Esophagus muscularis mucosa (tissue), 4 donors: ENCODE measurements around the gene ZNF33B. TPM values are rescaled to one million over a fixed set of nuclear protein-coding genes. Genes with fewer than 3 reads are reported as not detected.

Experiments
- DNase-seq: peaks from one replicate; pipeline ENCODE4 v3.0.0-alpha.2; 2017; ENCODE audit errors: extremely low spot score
- H3K27ac ChIP-seq, 4 donors: fragments of 200-600 bp; sonication (generic); replicated peaks in 1 of 4; 1 replicate in 3 of 4; 2 replicates in 1 of 4; pipeline ENCODE4 v1.5.1; 2016 to 2019; ENCODE audit warnings: mild to moderate bottlenecking in 1 of 4
- H3K27me3 ChIP-seq, 4 donors: fragments of 200-600 bp; sonication (generic); one replicate each; pipeline versions ENCODE4 v1.5.1 to v1.6.0; 2016 to 2019
- H3K36me3 ChIP-seq, 4 donors: fragments of 200-600 bp; sonication (generic); one replicate each; pipeline ENCODE4 v1.5.1; 2016 to 2019
- H3K4me1 ChIP-seq, 4 donors: fragments of 200-600 bp; sonication (generic); one replicate each; pipeline ENCODE4 v1.5.1; 2016 to 2019
- H3K4me3 ChIP-seq, 4 donors: fragments of 200-600 bp; sonication (generic); 1 replicate in 2 of 4; 2 replicates in 2 of 4; pipeline ENCODE4 v1.5.1; 2016 to 2019; ENCODE audit warnings: mild to moderate bottlenecking in 4 of 4, moderate library complexity in 1 of 4
- H3K9me3 ChIP-seq, 4 donors: fragments of 200-600 bp; sonication (generic); 1 replicate in 3 of 4; 2 replicates in 1 of 4; pipeline ENCODE4 v1.5.1; 2016 to 2019
- CTCF ChIP-seq, 3 experiments: fragments of 200-600 bp in 2 of 3; fragments of 450-650 bp in 1 of 3; sonication (generic) in 2 of 3; IDR thresholded peaks; one replicate each; pipeline ENCODE4 v1.5.1; 2017 to 2019; ENCODE audit warnings: antibody characterized with exemption in 3 of 3, mild to moderate bottlenecking in 2 of 3, moderate library complexity in 1 of 3
- EP300 ChIP-seq: sonication (generic); formaldehyde crosslinking; IDR thresholded peaks from one replicate; pipeline ENCODE4 v1.6.1; 2017; ENCODE audit warnings: antibody characterized with exemption
- POLR2A ChIP-seq: fragments of 450-650 bp; IDR thresholded peaks from one replicate; pipeline ENCODE4 v1.6.1; 2017; ENCODE audit warnings: antibody characterized with exemption, moderate library complexity, mild to moderate bottlenecking, low read depth
- POLR2AphosphoS5 ChIP-seq, 2 donors: sonication (generic); formaldehyde crosslinking; IDR thresholded peaks; one replicate each; pipeline ENCODE4 v1.6.1; 2017; ENCODE audit warnings: antibody characterized with exemption in 2 of 2
- WGBS: methylation state at CpG from one replicate; pipeline ENCODE4 v1.1.5; 2018; 5-methylcytosine and 5-hydroxymethylcytosine counted together
- intact Hi-C: fragments of 100-400 bp; cut with DNase I; formaldehyde crosslinking; loops from one replicate; pipeline ENCODE4 v1.15.1; 2023
- total RNA-seq, 4 donors: library from RNA; depleted of rRNA; stranded (reverse); fragments of >200 nt; gene quantifications; one replicate each; pipeline versions ENCODE4 v1.1.0 to v1.2.1, GENCODE V29; 2016

The ZNF33B gene
- total RNA-seq, 4 donors from 2014 or later, result 10.8 to 18.4 (median 15.9) TPM

- peak overlapping the region; percentile 81 to 83 (median 82) for H3K27ac ChIP-seq
- H3K36me3 ChIP-seq, result peaks cover 0 to 21% (median 0%) of the 10 kb centered on the region in 4 donors
- no peaks in the 10 kb centered on the region for H3K9me3 ChIP-seq
- H3K27me3 ChIP-seq, result no peaks in the 10 kb centered on the region
- TF ChIP-seq EP300, result no peak
- TF ChIP-seq POLR2A, result no peak
- no peak for TF ChIP-seq CTCF (IDR thresholded peaks at IDR 0.05)
- no peak for TF ChIP-seq POLR2AphosphoS5 (IDR thresholded peaks at IDR 0.05)
- H3K4me3 ChIP-seq, result peak overlapping the region; percentile 79 to 86 (median 82)
- intact Hi-C loops, result loop anchor here (5.0 kb wide), 2 partner anchors 86 to 231 kb away; partner anchors contain the start of genes BMS1 and ZNF33B
- DNase-seq, result no peak
- 79% methylated on average over 17 of the region's 24 CpGs for WGBS
- peaks cover 10 to 26% (median 25%) of the 10 kb centered on the region in 4 donors for H3K4me1 ChIP-seq
Observed at GRCh38 chr10:42551582-42552187, 86.7 kb downstream of the ZNF33B start.

GRCh38 chr10:42549851-42550250 is 88.5 kb downstream of the ZNF33B start:
- H3K9me3 ChIP-seq, result peaks cover 0 to 15% (median 12%) of the 10 kb centered on the region in 4 donors
- DNase-seq, result no peak
- no peak overlapping the region for H3K27ac ChIP-seq
- intact Hi-C loops, result loop anchor here (5.0 kb wide), 2 partner anchors 87 to 232 kb away; partner anchors contain the start of genes BMS1 and ZNF33B
- no peak for TF ChIP-seq CTCF (IDR thresholded peaks at IDR 0.05)
- no peak for TF ChIP-seq POLR2A
- no peak for TF ChIP-seq POLR2AphosphoS5 (IDR thresholded peaks at IDR 0.05)
- H3K27me3 ChIP-seq, result no peaks in the 10 kb centered on the region
- over 99% methylated on average over 3 of the region's 3 CpGs for WGBS
- no peak overlapping the region for H3K4me3 ChIP-seq
- H3K4me1 ChIP-seq, result peaks cover 10 to 26% (median 25%) of the 10 kb centered on the region in 4 donors
- H3K36me3 ChIP-seq, result peaks cover 0 to 21% (median 0%) of the 10 kb centered on the region in 4 donors

GRCh38 chr10:42548254-42548653 is 90.1 kb downstream of the ZNF33B start:
- TF ChIP-seq POLR2A (no peak), CTCF (IDR thresholded peaks at IDR 0.05) (no peak), EP300 (no peak), POLR2AphosphoS5 (IDR thresholded peaks at IDR 0.05) (no peak)
- peaks cover 5 to 31% (median 28%) of the 10 kb centered on the region in 4 donors for H3K9me3 ChIP-seq
- H3K4me1 ChIP-seq, result peaks cover 10 to 21% (median 21%) of the 10 kb centered on the region in 4 donors
- intact Hi-C loops, result no loop called here
- no peaks in the 10 kb centered on the region for H3K27me3 ChIP-seq
- no peak overlapping the region for H3K27ac ChIP-seq
- H3K4me3 ChIP-seq, result no peak overlapping the region
- no peak for DNase-seq
- WGBS, result 98% methylated on average over 3 of the region's 3 CpGs
- H3K36me3 ChIP-seq, result peaks cover 0 to 30% (median 6%) of the 10 kb centered on the region in 4 donors

- Histone ChIP-seq H3K9me3 (peaks cover 7 to 63% (median 50%) of the 10 kb centered on the region in 4 donors), H3K36me3 (peaks cover 3 to 32% (median 12%) of the 10 kb centered on the region in 4 donors)
- intact Hi-C loops, result no loop called here
Observed at GRCh38 chr10:42544945-42545344, 93.4 kb downstream of the ZNF33B start.

More at GRCh38 chr10:42544945-42545344, 93.4 kb downstream of the ZNF33B start:
- no peak for DNase-seq
- no peak overlapping the region for H3K4me3 ChIP-seq
- H3K27ac ChIP-seq, result no peak overlapping the region
- H3K4me1 ChIP-seq, result no peaks in the 10 kb centered on the region
- TF ChIP-seq POLR2A, result no peak
- no peak for TF ChIP-seq POLR2AphosphoS5 (IDR thresholded peaks at IDR 0.05)
- TF ChIP-seq EP300, result no peak
- no peak for TF ChIP-seq CTCF (IDR thresholded peaks at IDR 0.05)
- no peaks in the 10 kb centered on the region for H3K27me3 ChIP-seq
